ENCODE measurements around the gene SNAPIN.
A peak's percentile ranks its signal among the peaks of the same experiment; 100 is the strongest.

Gene SNAPIN

GRCh38 chr1:153677718-153678518 is 19.4 kb downstream of the SNAPIN start:
- peak; percentile 98 for TF ChIP-seq CTCF (conservative IDR thresholded peaks at IDR 0.05; ENCODE audit: low read depth, low read length)
- H3K4me3 ChIP-seq (ENCODE audit: low read depth, low read length), result peak overlapping the region; percentile 33
- peak; percentile 69 for DNase-seq (ENCODE audit: low read depth)

GRCh38 chr1:153678519-153679336 is 20.2 kb downstream of the SNAPIN start, which contains the start of gene NPR1:
Gene NPR1 (plus strand): TSS chr1:153678688. CDS start chr1:153679109, 421 bp downstream.
- DNase-seq (ENCODE audit: low read depth), result peak; percentile 39
- TF ChIP-seq CTCF (conservative IDR thresholded peaks at IDR 0.05; ENCODE audit: low read depth, low read length), result no peak
- H3K4me3 ChIP-seq (ENCODE audit: low read depth, low read length), result peak within 1 kb of the TSS; percentile 33

DNA sequence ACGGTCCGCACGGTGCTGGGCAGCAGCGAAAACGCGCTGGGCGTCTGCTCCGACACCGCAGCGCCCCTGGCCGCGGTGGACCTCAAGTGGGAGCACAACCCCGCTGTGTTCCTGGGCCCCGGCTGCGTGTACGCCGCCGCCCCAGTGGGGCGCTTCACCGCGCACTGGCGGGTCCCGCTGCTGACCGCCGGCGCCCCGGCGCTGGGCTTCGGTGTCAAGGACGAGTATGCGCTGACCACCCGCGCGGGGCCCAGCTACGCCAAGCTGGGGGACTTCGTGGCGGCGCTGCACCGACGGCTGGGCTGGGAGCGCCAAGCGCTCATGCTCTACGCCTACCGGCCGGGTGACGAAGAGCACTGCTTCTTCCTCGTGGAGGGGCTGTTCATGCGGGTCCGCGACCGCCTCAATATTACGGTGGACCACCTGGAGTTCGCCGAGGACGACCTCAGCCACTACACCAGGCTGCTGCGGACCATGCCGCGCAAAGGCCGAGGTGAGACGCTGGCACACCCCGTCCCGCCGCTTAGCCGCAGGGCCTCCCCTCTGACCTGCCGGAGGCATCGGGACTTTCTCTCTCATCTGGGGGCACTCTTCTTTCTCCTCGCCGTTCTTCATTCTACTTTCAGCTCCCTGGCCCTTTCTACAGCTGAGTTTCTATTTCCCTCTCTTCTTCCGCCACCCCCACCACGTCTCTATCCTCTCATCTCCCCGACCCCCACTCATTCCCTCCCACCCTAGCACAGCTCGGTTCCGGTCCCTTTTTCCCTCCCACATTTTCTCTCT is 21.0 kb downstream of the SNAPIN start:
- H3K4me3 ChIP-seq (ENCODE audit: low read depth, low read length), result peak overlapping the region; percentile 33
- no peak for DNase-seq (ENCODE audit: low read depth)
- no peak for TF ChIP-seq CTCF (conservative IDR thresholded peaks at IDR 0.05; ENCODE audit: low read depth, low read length)

DNA sequence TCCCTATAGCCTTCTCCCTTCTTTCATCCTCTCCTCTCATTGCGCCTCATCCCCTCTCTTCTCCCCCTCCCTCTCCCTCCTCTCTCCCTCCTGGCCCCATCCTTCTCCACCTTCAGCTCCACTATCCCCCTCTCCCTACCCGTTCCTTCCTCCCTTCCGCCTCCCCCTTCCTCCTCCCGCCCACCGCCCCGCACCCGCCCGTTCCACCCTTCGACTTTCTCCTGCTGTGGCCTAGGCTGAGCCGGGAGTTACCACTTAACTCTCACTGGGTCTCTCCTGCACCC is 21.6 kb downstream of the SNAPIN start:
- H3K4me3 ChIP-seq (ENCODE audit: low read depth, low read length), result no peak overlapping the region
- TF ChIP-seq CTCF (conservative IDR thresholded peaks at IDR 0.05; ENCODE audit: low read depth, low read length), result no peak
- DNase-seq (ENCODE audit: low read depth), result no peak

DNA sequence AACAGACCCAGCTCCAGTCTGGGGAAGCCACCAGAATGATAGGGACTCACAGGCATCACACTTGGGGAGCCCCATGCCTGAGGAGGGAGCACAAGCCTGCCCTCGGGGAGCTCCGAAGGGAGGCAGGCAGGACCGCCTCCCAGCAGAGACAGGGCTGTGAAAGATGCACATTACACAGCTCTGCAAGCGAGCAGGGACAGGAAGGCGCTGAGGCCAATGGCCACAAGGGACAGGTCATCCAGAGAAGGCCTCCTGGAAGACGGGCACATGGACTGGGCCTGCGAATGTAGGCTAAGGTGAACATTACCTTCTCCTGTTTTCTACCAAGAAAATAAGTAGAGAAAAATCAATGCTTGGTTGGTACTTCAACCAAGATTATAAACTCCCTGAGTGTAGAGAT is 24.2 kb downstream of the SNAPIN start:
- no peak for TF ChIP-seq CTCF (conservative IDR thresholded peaks at IDR 0.05; ENCODE audit: low read depth, low read length)
- DNase-seq (ENCODE audit: low read depth), result no peak
- H3K4me3 ChIP-seq (ENCODE audit: low read depth, low read length), result no peak overlapping the region

- no peak for DNase-seq (ENCODE audit: low read depth)
- TF ChIP-seq CTCF (conservative IDR thresholded peaks at IDR 0.05; ENCODE audit: low read depth, low read length), result no peak
- H3K4me3 ChIP-seq (ENCODE audit: low read depth, low read length), result no peak overlapping the region
Observed at GRCh38 chr1:153683854-153684253, 25.4 kb downstream of the SNAPIN start.
